ENCODE data around the gene MAGI2.

Gene MAGI2

GRCh38 chr7:78212476-78213060 is 1240.9 kb downstream of the MAGI2 start:
- no CpG with 5 or more reads among the region's 3 CpGs for WGBS, 2 donors (ENCODE audit: extremely low coverage in 2 of 2, insufficient read length in 2 of 2, insufficient replicate concordance in 1 of 2)
- Histone ChIP-seq H2AFZ (ENCODE audit: low read length) (no peak overlapping the region), H3K4me1 (ENCODE audit: control insufficient read depth in 2 of 2, insufficient read depth in 1 of 2, low read depth in 1 of 2, low read length in 2 of 2) (no peaks in the 10 kb centered on the region), H2BK15ac (ENCODE audit: low read length) (no peak overlapping the region), H3K9me3 (replicated peaks in 1 of 2; ENCODE audit: control insufficient read depth in 2 of 2, insufficient read depth in 1 of 2, low read depth in 1 of 2, low read length in 2 of 2) (no peaks in the 10 kb centered on the region), H2AK5ac (ENCODE audit: low read depth, low read length) (no peak overlapping the region), H3K23ac (ENCODE audit: low read depth, low read length, poor library complexity) (no peak overlapping the region), H4K8ac (ENCODE audit: low read depth, low read length) (no peak overlapping the region), H3K27me3 (ENCODE audit: control insufficient read depth in 3 of 3, insufficient read depth in 3 of 3, low read depth in 1 of 3, low read length in 3 of 3) (no peaks in the 10 kb centered on the region), H3K4me2 (ENCODE audit: insufficient read depth, low read length, poor library complexity, severe bottlenecking) (no peak overlapping the region), H3K79me1 (ENCODE audit: low read depth, low read length) (no peaks in the 10 kb centered on the region), H2BK12ac (ENCODE audit: low read length) (no peak overlapping the region), H3K27ac (replicated peaks; ENCODE audit: low read length) (no peak overlapping the region), H4K91ac (ENCODE audit: low read depth, low read length, poor library complexity) (no peak overlapping the region), H3K36me3 (replicated peaks in 1 of 2; ENCODE audit: control insufficient read depth in 2 of 2, insufficient read depth in 2 of 2, low read length in 2 of 2) (no peaks in the 10 kb centered on the region), H3K9ac (ENCODE audit: low read depth, low read length, poor library complexity) (no peak overlapping the region), H3K18ac (ENCODE audit: low read length) (no peak overlapping the region), H3K4me3 (ENCODE audit: low read length in 2 of 2) (no peak overlapping the region), H3K14ac (ENCODE audit: low read length) (no peak overlapping the region), H2BK120ac (ENCODE audit: low read depth, low read length) (no peak overlapping the region), H2BK5ac (ENCODE audit: low read length) (no peak overlapping the region), H3K4ac (ENCODE audit: low read length) (no peak overlapping the region)
- DNase-seq (ENCODE audit: low spot score) = no peak

DNA sequence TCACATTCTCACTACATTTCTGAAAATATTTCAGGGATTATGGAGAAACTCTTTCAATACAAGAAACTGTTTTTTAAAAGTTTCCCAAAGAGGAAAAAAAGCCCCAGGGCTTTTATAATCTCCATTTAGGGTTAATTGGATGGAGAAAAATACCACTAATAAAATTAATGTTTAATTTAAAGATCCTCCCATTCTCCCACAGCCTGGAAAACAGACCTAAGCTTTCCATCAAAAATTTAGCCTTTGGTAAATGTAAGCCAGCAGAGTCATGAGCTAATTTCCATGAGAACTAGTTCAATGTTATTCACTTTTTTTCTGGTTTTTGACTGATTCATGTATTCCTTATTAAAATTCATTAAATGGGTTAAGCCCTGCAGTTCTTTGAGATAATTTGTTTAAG is 1246.2 kb downstream of the MAGI2 start:
- Histone ChIP-seq H2AFZ (ENCODE audit: low read length) (no peak overlapping the region), H3K9me3 (replicated peaks in 1 of 2; ENCODE audit: control insufficient read depth in 2 of 2, insufficient read depth in 1 of 2, low read depth in 1 of 2, low read length in 2 of 2) (no peaks in the 10 kb centered on the region), H2BK12ac (ENCODE audit: low read length) (no peak overlapping the region), H4K91ac (ENCODE audit: low read depth, low read length, poor library complexity) (no peak overlapping the region), H3K4me2 (ENCODE audit: insufficient read depth, low read length, poor library complexity, severe bottlenecking) (no peak overlapping the region), H2BK120ac (ENCODE audit: low read depth, low read length) (no peak overlapping the region), H3K23ac (ENCODE audit: low read depth, low read length, poor library complexity) (no peak overlapping the region), H2BK5ac (ENCODE audit: low read length) (no peak overlapping the region), H3K9ac (ENCODE audit: low read depth, low read length, poor library complexity) (no peak overlapping the region), H3K14ac (ENCODE audit: low read length) (no peak overlapping the region), H3K4me1 (ENCODE audit: control insufficient read depth in 2 of 2, insufficient read depth in 1 of 2, low read depth in 1 of 2, low read length in 2 of 2) (no peaks in the 10 kb centered on the region), H2AK5ac (ENCODE audit: low read depth, low read length) (no peak overlapping the region), H3K18ac (ENCODE audit: low read length) (no peak overlapping the region), H3K27ac (replicated peaks; ENCODE audit: low read length) (no peak overlapping the region), H2BK15ac (ENCODE audit: low read length) (no peak overlapping the region), H3K4me3 (ENCODE audit: low read length in 2 of 2) (no peak overlapping the region), H3K27me3 (ENCODE audit: control insufficient read depth in 3 of 3, insufficient read depth in 3 of 3, low read depth in 1 of 3, low read length in 3 of 3) (no peaks in the 10 kb centered on the region), H4K8ac (ENCODE audit: low read depth, low read length) (no peak overlapping the region), H3K4ac (ENCODE audit: low read length) (no peak overlapping the region), H3K79me1 (ENCODE audit: low read depth, low read length) (no peaks in the 10 kb centered on the region), H3K36me3 (replicated peaks in 1 of 2; ENCODE audit: control insufficient read depth in 2 of 2, insufficient read depth in 2 of 2, low read length in 2 of 2) (no peaks in the 10 kb centered on the region)
- no peak for DNase-seq (ENCODE audit: low spot score)

GRCh38 chr7:78206769-78207168 is 1246.7 kb downstream of the MAGI2 start:
- Histone ChIP-seq H3K36me3 (replicated peaks in 1 of 2; ENCODE audit: control insufficient read depth in 2 of 2, insufficient read depth in 2 of 2, low read length in 2 of 2) (no peaks in the 10 kb centered on the region), H3K27ac (replicated peaks; ENCODE audit: low read length) (no peak overlapping the region), H3K4me2 (ENCODE audit: insufficient read depth, low read length, poor library complexity, severe bottlenecking) (no peak overlapping the region), H3K79me1 (ENCODE audit: low read depth, low read length) (no peaks in the 10 kb centered on the region), H2AK5ac (ENCODE audit: low read depth, low read length) (no peak overlapping the region), H2AFZ (ENCODE audit: low read length) (no peak overlapping the region), H2BK12ac (ENCODE audit: low read length) (no peak overlapping the region), H3K4ac (ENCODE audit: low read length) (no peak overlapping the region), H4K8ac (ENCODE audit: low read depth, low read length) (no peak overlapping the region), H3K14ac (ENCODE audit: low read length) (no peak overlapping the region), H3K18ac (ENCODE audit: low read length) (no peak overlapping the region), H3K4me1 (ENCODE audit: control insufficient read depth in 2 of 2, insufficient read depth in 1 of 2, low read depth in 1 of 2, low read length in 2 of 2) (no peaks in the 10 kb centered on the region), H2BK15ac (ENCODE audit: low read length) (no peak overlapping the region), H3K9me3 (replicated peaks in 1 of 2; ENCODE audit: control insufficient read depth in 2 of 2, insufficient read depth in 1 of 2, low read depth in 1 of 2, low read length in 2 of 2) (no peaks in the 10 kb centered on the region), H3K4me3 (ENCODE audit: low read length in 2 of 2) (no peak overlapping the region), H3K23ac (ENCODE audit: low read depth, low read length, poor library complexity) (no peak overlapping the region), H3K27me3 (ENCODE audit: control insufficient read depth in 3 of 3, insufficient read depth in 3 of 3, low read depth in 1 of 3, low read length in 3 of 3) (no peaks in the 10 kb centered on the region), H2BK120ac (ENCODE audit: low read depth, low read length) (no peak overlapping the region), H4K91ac (ENCODE audit: low read depth, low read length, poor library complexity) (no peak overlapping the region), H2BK5ac (ENCODE audit: low read length) (no peak overlapping the region), H3K9ac (ENCODE audit: low read depth, low read length, poor library complexity) (no peak overlapping the region)
- no peak for DNase-seq (ENCODE audit: low spot score)
- no CpG with 5 or more reads among the region's 2 CpGs for WGBS, 2 donors (ENCODE audit: extremely low coverage in 2 of 2, insufficient read length in 2 of 2, insufficient replicate concordance in 1 of 2)

DNA sequence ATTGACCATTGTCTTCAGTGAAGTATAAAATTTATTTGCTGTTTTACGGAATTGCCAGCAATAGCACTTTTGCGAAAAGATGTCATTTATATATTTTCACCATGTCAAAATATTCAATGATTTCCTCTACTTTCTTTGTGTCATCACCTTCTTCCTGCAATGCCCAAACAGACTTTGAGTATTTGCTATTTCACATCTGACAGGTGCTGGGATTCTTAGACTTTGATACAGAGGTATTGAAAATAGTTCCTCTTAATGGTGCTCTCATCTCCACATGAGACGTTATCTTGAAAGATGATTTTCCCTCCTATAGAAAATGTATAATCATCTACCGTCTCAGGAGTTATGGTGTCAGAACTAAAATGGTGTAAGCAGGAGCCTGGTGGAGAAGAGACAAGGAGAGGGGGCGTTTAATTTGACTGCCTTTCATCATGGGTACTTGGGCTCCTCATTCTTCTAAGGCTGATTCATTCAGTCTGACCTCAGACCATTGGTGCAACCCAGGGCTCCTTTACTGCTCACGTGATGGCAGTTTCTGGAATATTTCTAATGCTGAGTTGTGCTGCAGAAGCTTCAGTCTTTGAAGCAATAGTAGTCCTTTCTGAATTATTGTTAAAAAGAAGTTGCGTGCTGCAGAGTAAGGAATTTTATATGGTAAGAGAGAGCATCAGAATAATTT is 1250.3 kb downstream of the MAGI2 start:
- WGBS, 2 donors (ENCODE audit: extremely low coverage in 2 of 2, insufficient read length in 2 of 2, insufficient replicate concordance in 1 of 2) = no CpG with 5 or more reads among the region's 7 CpGs
- Histone ChIP-seq H3K4me2 (ENCODE audit: insufficient read depth, low read length, poor library complexity, severe bottlenecking) (no peak overlapping the region), H3K27me3 (ENCODE audit: control insufficient read depth in 3 of 3, insufficient read depth in 3 of 3, low read depth in 1 of 3, low read length in 3 of 3) (no peaks in the 10 kb centered on the region), H3K36me3 (replicated peaks in 1 of 2; ENCODE audit: control insufficient read depth in 2 of 2, insufficient read depth in 2 of 2, low read length in 2 of 2) (no peaks in the 10 kb centered on the region), H3K27ac (replicated peaks; ENCODE audit: low read length) (no peak overlapping the region), H4K91ac (ENCODE audit: low read depth, low read length, poor library complexity) (no peak overlapping the region), H3K4me1 (ENCODE audit: control insufficient read depth in 2 of 2, insufficient read depth in 1 of 2, low read depth in 1 of 2, low read length in 2 of 2) (no peaks in the 10 kb centered on the region), H3K14ac (ENCODE audit: low read length) (no peak overlapping the region), H3K18ac (ENCODE audit: low read length) (no peak overlapping the region), H2AFZ (ENCODE audit: low read length) (no peak overlapping the region), H3K23ac (ENCODE audit: low read depth, low read length, poor library complexity) (no peak overlapping the region), H2BK120ac (ENCODE audit: low read depth, low read length) (no peak overlapping the region), H3K9me3 (replicated peaks in 1 of 2; ENCODE audit: control insufficient read depth in 2 of 2, insufficient read depth in 1 of 2, low read depth in 1 of 2, low read length in 2 of 2) (no peaks in the 10 kb centered on the region), H3K79me1 (ENCODE audit: low read depth, low read length) (no peaks in the 10 kb centered on the region), H2BK12ac (ENCODE audit: low read length) (no peak overlapping the region), H3K4ac (ENCODE audit: low read length) (no peak overlapping the region), H3K9ac (ENCODE audit: low read depth, low read length, poor library complexity) (no peak overlapping the region), H2BK5ac (ENCODE audit: low read length) (no peak overlapping the region), H2BK15ac (ENCODE audit: low read length) (no peak overlapping the region), H3K4me3 (ENCODE audit: low read length in 2 of 2) (no peak overlapping the region), H4K8ac (ENCODE audit: low read depth, low read length) (no peak overlapping the region), H2AK5ac (ENCODE audit: low read depth, low read length) (no peak overlapping the region)
- DNase-seq (ENCODE audit: low spot score) = no peak

Measured in neuronal stem cell (in vitro differentiated cells).